ENCODE measurements around the gene JMJD8. TPM values are rescaled to one million over a fixed set of nuclear protein-coding genes. Genes with fewer than 3 reads are reported as not detected.
A peak's percentile ranks its signal among the peaks of the same experiment; 100 is the strongest.

The JMJD8 gene
- total RNA-seq, 1 experiment from 2014 or later, result 121 TPM

DNA sequence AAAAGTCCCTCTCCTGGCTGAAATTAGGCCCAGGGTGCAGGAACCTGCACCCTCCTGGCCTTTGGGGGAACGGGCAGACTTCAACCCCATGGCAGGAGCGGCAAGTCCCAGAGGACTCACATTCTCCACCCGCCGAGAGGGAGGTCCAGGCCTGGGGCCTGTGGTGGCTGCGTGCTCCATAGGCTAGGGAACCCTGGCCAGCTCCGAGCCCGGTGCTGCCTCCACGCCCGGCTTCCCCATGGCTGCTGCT lies 42.0 kb upstream of the JMJD8 start:
- intact Hi-C loops (cut with micrococcal nuclease), result no loop called here
- no TSS peak for BruUV-seq (replicated peaks)
- no peaks in the 10 kb centered on the region for H3K9me2 ChIP-seq (ENCODE audit: insufficient read depth)
- no peaks in the 10 kb centered on the region for H3K27me3 ChIP-seq (ENCODE audit: insufficient read depth, low read length)
- ChIA-PET CTCF (interaction anchor here (0.7 to 2.6 kb wide), 2 partner anchors 10 to 13 kb away, joined by 3 to 11 read pairs; no protein-coding TSS in a partner anchor), POLR2A (interaction anchor here (0.6 to 3.5 kb wide), 3 partner anchors 11 to 35 kb away, joined by 3 to 20 read pairs (median 12); partner anchors contain the start of genes METRN and MSLN), RAD21 (ENCODE audit: low non-redundant PET in 1 of 2, low total read pairs in 2 of 2, uncharacterized antibody in 2 of 2, unreplicated experiment in 2 of 2) (no interaction called here)
- H3K4me2 ChIP-seq (ENCODE audit: low read length), result peak overlapping the region; percentile 99
- H3K36me3 ChIP-seq (ENCODE audit: control insufficient read depth in 1 of 2, insufficient read depth in 2 of 2, low read length in 2 of 2), result no peaks in the 10 kb centered on the region
- peaks cover 9 to 52% of the 10 kb centered on the region in 2 experiments for H3K4me1 ChIP-seq (ENCODE audit: control insufficient read depth in 1 of 2, insufficient read depth in 2 of 2, low read length in 2 of 2)
- TF ChIP-seq SRF (IDR thresholded peaks at IDR 0.05; ENCODE audit: low read depth), result no peak
- TF ChIP-seq ATF3 (IDR thresholded peaks at IDR 0.05), result no peak
- TF ChIP-seq EZH2phosphoT487 (IDR thresholded peaks at IDR 0.05; ENCODE audit: borderline replicate concordance), result no peak
- no peak for TF ChIP-seq ZBTB33 (IDR thresholded peaks at IDR 0.05; ENCODE audit: extremely low read depth, insufficient replicate concordance, low read length)
- TF ChIP-seq CEBPB (IDR thresholded peaks at IDR 0.05; ENCODE audit: low read depth), result no peak
- TF ChIP-seq ZFX (IDR thresholded peaks at IDR 0.05), result no peak; the same call in 1 of the 2 replicates
- no peak for TF ChIP-seq ELF1 (IDR thresholded peaks at IDR 0.05; ENCODE audit: borderline replicate concordance, low read depth)
- no peak for TF ChIP-seq EZH2 (IDR thresholded peaks at IDR 0.05)
- no peak for TF ChIP-seq SP1 (IDR thresholded peaks at IDR 0.05; ENCODE audit: low read depth)
- TF ChIP-seq, protein P1, sequence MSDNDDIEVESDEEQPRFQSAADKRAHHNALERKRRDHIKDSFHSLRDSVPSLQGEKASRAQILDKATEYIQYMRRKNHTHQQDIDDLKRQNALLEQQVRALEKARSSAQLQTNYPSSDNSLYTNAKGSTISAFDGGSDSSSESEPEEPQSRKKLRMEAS (IDR thresholded peaks at IDR 0.05), result no peak
- no peak for TF ChIP-seq TCF7L2 (IDR thresholded peaks at IDR 0.05; ENCODE audit: borderline replicate concordance, extremely low read depth, insufficient read depth, insufficient read length)
- no peak for TF ChIP-seq FOSL1 (IDR thresholded peaks at IDR 0.05; ENCODE audit: low read depth)
- TF ChIP-seq EGR1 (IDR thresholded peaks at IDR 0.05; ENCODE audit: low read depth), result no peak
- DNase-seq (ENCODE audit: low read depth, low spot score) (no peak), ATAC-seq (no peak)
- peak overlapping the region; percentile 39 to 89 for H3K4me3 ChIP-seq (replicated peaks in 1 of 2; ENCODE audit: low read depth in 1 of 2, low read length in 2 of 2)
- H4K20me1 ChIP-seq (ENCODE audit: insufficient read depth), result no peaks in the 10 kb centered on the region
- peak overlapping the region; percentile 96 for H3K27ac ChIP-seq (ENCODE audit: low read depth, low read length)
- H3K79me2 ChIP-seq (ENCODE audit: insufficient read depth, low read length), result peaks cover 26% of the 10 kb centered on the region; the same call in 1 of the 2 replicates
- H2AFZ ChIP-seq (ENCODE audit: low read depth, low read length, poor library complexity, severe bottlenecking), result no peak overlapping the region
- no peaks in the 10 kb centered on the region for H3K9me3 ChIP-seq (ENCODE audit: control insufficient read depth in 1 of 2, insufficient read depth in 1 of 2, low read depth in 1 of 2, low read length in 2 of 2)
- peak overlapping the region; percentile 58 for H3K9ac ChIP-seq (ENCODE audit: low read length)

All from HCT116 (cell line).